OCI-LY3 (cell line): Measurements from ENCODE around the gene ACOT7.

Experiments used
- H2AFZ ChIP-seq: fragments of 200-600, 300-600 bp; shearing (Covaris generic); 2 replicates; pipeline ENCODE4 v1.6.0; 2014; ENCODE audit warnings: antibody characterized with exemption, low read depth, low read length
- H3K27ac ChIP-seq: fragments of 200-600, 300-600 bp; sonication (generic); 2 replicates; pipeline ENCODE4 v1.5.1; 2014; ENCODE audit warnings: mild to moderate bottlenecking, low read length, moderate library complexity, mixed read lengths
- H3K27me3 ChIP-seq: fragments of 200-600, 300-600 bp; sonication (generic); 2 replicates; pipeline ENCODE4 v1.6.1; 2014; ENCODE audit warnings: low read depth, low read length, mixed read lengths
- H3K36me3 ChIP-seq: fragments of 200-600, 300-600 bp; sonication (generic); replicated peaks from 2 replicates; pipeline ENCODE3; 2014; ENCODE audit warnings: low read depth, low read length, mixed read lengths
- H3K4me1 ChIP-seq: fragments of 300-600, 200-600 bp; sonication (generic); 2 replicates; pipeline ENCODE4 v1.6.1; 2014; ENCODE audit warnings: low read length, mixed read lengths
- H3K4me2 ChIP-seq: fragments of 200-600, 300-600 bp; sonication (generic); 2 replicates; pipeline ENCODE4 v1.6.1; 2014; ENCODE audit warnings: low read length, mixed read lengths
- H3K4me3 ChIP-seq: fragments of 300-600, 200-600 bp; sonication (generic); 2 replicates; pipeline ENCODE4 v1.5.1; 2014; ENCODE audit warnings: antibody characterized with exemption, mild to moderate bottlenecking, low read length, moderate library complexity
- H3K79me2 ChIP-seq: fragments of 300-600, 200-600 bp; shearing (Covaris generic); 2 replicates; pipeline ENCODE4 v1.6.1; 2014; ENCODE audit warnings: mild to moderate bottlenecking, low read length, mixed read lengths
- H3K9ac ChIP-seq: fragments of 300-600, 200-600 bp; shearing (Covaris generic); 2 replicates; pipeline ENCODE4 v1.6.0; 2014; ENCODE audit warnings: mild to moderate bottlenecking, low read length, moderate library complexity
- H3K9me3 ChIP-seq: fragments of 200-600, 300-600 bp; shearing (Covaris generic); 2 replicates; pipeline ENCODE4 v1.6.1; 2014; ENCODE audit warnings: low read length, mixed read lengths; ENCODE audit not compliant: insufficient read depth
- H4K20me1 ChIP-seq: fragments of 200-600, 300-600 bp; sonication (generic); 2 replicates; pipeline ENCODE4 v1.6.1; 2016; ENCODE audit warnings: low read length, mixed read lengths; ENCODE audit not compliant: insufficient read depth
- CTCF ChIP-seq: fragments of 200-600, 300-600 bp; sonication (generic); IDR thresholded peaks from 2 replicates; pipeline ENCODE4 v1.5.1; 2014; ENCODE audit warnings: antibody characterized with exemption, low read length, low read depth
- EZH2phosphoT487 ChIP-seq: fragments of 200-600 bp; shearing (Covaris generic); IDR thresholded peaks from 2 replicates; pipeline ENCODE4 v1.6.1; 2018; ENCODE audit warnings: antibody characterized with exemption, mixed run types, low read depth

Gene ACOT7

GRCh38 chr1:6274102-6274501 lies 119.5 kb downstream of the ACOT7 start:
- Histone ChIP-seq H3K4me3 (no peak overlapping the region), H4K20me1 (no peaks in the 10 kb centered on the region), H3K4me1 (no peaks in the 10 kb centered on the region), H3K79me2 (no peaks in the 10 kb centered on the region), H3K9me3 (no peaks in the 10 kb centered on the region), H2AFZ (no peak overlapping the region), H3K36me3 (no peaks in the 10 kb centered on the region), H3K27me3 (no peaks in the 10 kb centered on the region), H3K4me2 (no peak overlapping the region), H3K9ac (no peak overlapping the region), H3K27ac (no peak overlapping the region)
- TF ChIP-seq CTCF = no peak
- no peak for TF ChIP-seq EZH2phosphoT487

DNA sequence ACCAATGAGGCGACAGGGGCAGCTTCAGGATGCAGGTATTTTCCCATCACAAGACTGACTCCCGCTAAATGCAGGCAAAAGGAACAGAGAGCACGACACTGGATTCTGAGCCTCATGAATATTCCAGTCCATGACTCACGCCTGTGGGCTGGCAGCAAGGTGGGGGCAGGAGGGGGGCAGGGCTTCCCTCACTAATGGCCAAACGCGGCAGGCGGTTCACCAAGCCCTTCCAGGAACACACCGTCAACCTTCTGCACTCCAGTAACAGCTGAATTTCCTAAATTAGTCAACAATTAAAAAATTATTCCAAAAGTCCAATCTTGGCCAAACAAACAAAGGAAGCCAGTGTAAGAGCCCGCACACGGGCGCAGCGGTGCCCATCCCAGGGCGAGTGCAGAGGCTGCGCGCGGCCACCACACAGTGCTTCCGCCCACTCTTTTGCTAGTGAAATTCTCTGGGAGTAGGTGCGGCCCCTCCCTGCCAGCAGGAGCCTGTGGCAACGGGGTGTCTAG lies 120.1 kb downstream of the ACOT7 start:
- TF ChIP-seq CTCF (no peak), EZH2phosphoT487 (no peak)
- Histone ChIP-seq H3K36me3 (no peaks in the 10 kb centered on the region), H2AFZ (no peak overlapping the region), H3K27ac (no peak overlapping the region), H3K27me3 (no peaks in the 10 kb centered on the region), H3K4me3 (no peak overlapping the region), H3K79me2 (no peaks in the 10 kb centered on the region), H3K4me2 (no peak overlapping the region), H3K4me1 (no peaks in the 10 kb centered on the region), H3K9me3 (no peaks in the 10 kb centered on the region), H3K9ac (no peak overlapping the region), H4K20me1 (no peaks in the 10 kb centered on the region)

- no peaks in the 10 kb centered on the region for H3K9me3 ChIP-seq
- H2AFZ ChIP-seq = no peak overlapping the region
- no peak overlapping the region for H3K27ac ChIP-seq
- no peak overlapping the region for H3K4me3 ChIP-seq
- no peaks in the 10 kb centered on the region for H3K27me3 ChIP-seq
- H3K4me1 ChIP-seq = no peaks in the 10 kb centered on the region
- TF ChIP-seq CTCF = no peak
- no peak for TF ChIP-seq EZH2phosphoT487
- no peaks in the 10 kb centered on the region for H3K79me2 ChIP-seq
- H3K36me3 ChIP-seq = no peaks in the 10 kb centered on the region
- H4K20me1 ChIP-seq = no peaks in the 10 kb centered on the region
- H3K4me2 ChIP-seq = no peak overlapping the region
- H3K9ac ChIP-seq = no peak overlapping the region
Measured at GRCh38 chr1:6272868-6273267, 120.7 kb downstream of the ACOT7 start.

DNA sequence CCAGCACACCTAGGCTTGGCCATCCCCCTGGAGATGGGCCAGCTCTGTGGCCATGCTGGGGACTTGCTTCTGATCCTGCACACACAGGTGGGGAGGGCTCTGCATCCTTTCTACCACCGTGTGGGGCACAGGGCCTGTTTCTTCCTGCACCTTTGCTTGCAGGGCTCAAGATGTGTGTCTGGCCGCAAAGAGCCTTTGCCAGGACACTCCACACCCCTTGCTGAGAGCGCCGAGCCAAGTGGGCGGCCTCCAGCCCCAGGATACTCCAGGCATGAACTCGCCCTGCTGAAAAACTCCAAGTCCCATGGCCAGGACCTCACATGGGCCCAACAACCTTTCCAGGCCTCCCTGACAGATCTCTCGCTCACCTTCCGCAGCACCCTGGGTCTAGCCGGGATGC lies 121.1 kb downstream of the ACOT7 start:
- no peak for TF ChIP-seq CTCF
- H3K4me1 ChIP-seq = no peaks in the 10 kb centered on the region
- no peak overlapping the region for H3K27ac ChIP-seq

More for the DNA sequence above, 121.1 kb downstream of the ACOT7 start:
- Histone ChIP-seq H3K9me3 (no peaks in the 10 kb centered on the region), H3K79me2 (no peaks in the 10 kb centered on the region), H3K4me2 (no peak overlapping the region), H3K36me3 (no peaks in the 10 kb centered on the region), H3K4me3 (no peak overlapping the region), H3K9ac (no peak overlapping the region), H2AFZ (no peak overlapping the region), H3K27me3 (no peaks in the 10 kb centered on the region), H4K20me1 (no peaks in the 10 kb centered on the region)
